Natural killer cell (primary cell): ENCODE data around the gene PPP2R5C. TPM values are rescaled to one million over a fixed set of nuclear protein-coding genes. Genes with fewer than 3 reads are reported as not detected.

ENCODE experiments used
- ATAC-seq, 3 donors: fragments of 150-1000 bp in 2 of 3; fragments of 200-7000 bp in 1 of 3; cut with Tn5 transposase; 1 replicate in 1 of 3; 2 replicates in 2 of 3; pipeline ENCODE4 v1.10.0; 2021; ENCODE audit warnings: mild to moderate bottlenecking in 2 of 3, moderate library complexity in 2 of 3
- DNase-seq, 2 donors: peaks; one replicate each; pipeline versions ENCODE4 v3.0.0 to v3.0.0-alpha.2; 2013 to 2021; ENCODE audit warnings: mixed read lengths in 1 of 2
- H3K27ac ChIP-seq: one replicate; pipeline ENCODE4 v1.5.1; 2013; ENCODE audit warnings: mild to moderate bottlenecking, low read length
- H3K27me3 ChIP-seq: one replicate; pipeline ENCODE4 v1.6.1; 2013; ENCODE audit warnings: low read length; ENCODE audit not compliant: control insufficient read depth, insufficient read depth
- H3K36me3 ChIP-seq: one replicate; pipeline ENCODE4 v1.6.1; 2013; ENCODE audit warnings: low read length; ENCODE audit not compliant: control insufficient read depth, insufficient read depth
- H3K4me1 ChIP-seq: one replicate; pipeline ENCODE4 v1.6.1; 2013; ENCODE audit warnings: low read length; ENCODE audit not compliant: control insufficient read depth, insufficient read depth
- H3K4me3 ChIP-seq: one replicate; pipeline ENCODE4 v1.5.1; 2013; ENCODE audit warnings: low read length
- H3K9me3 ChIP-seq: one replicate; pipeline ENCODE4 v1.6.1; 2013; ENCODE audit warnings: low read length; ENCODE audit not compliant: control insufficient read depth, insufficient read depth
- H3K27ac Mint-ChIP-seq, 2 donors: one replicate each; pipeline ENCODE4 v1.8.0; 2022; ENCODE audit warnings: mild to moderate bottlenecking in 2 of 2, mixed read lengths in 2 of 2, moderate library complexity in 1 of 2
- H3K27me3 Mint-ChIP-seq, 2 donors: one replicate each; pipeline ENCODE4 v1.8.0; 2022; ENCODE audit warnings: low read depth in 2 of 2, mixed read lengths in 2 of 2
- H3K36me3 Mint-ChIP-seq: one replicate; pipeline ENCODE4 v1.8.0; 2022; ENCODE audit warnings: mixed read lengths
- H3K4me1 Mint-ChIP-seq, 2 donors: one replicate each; pipeline ENCODE4 v1.8.0; 2022; ENCODE audit warnings: mixed read lengths in 2 of 2
- H3K4me3 Mint-ChIP-seq: one replicate; pipeline ENCODE4 v1.8.0; 2022; ENCODE audit warnings: mild to moderate bottlenecking, moderate library complexity, mixed read lengths
- H3K9me3 Mint-ChIP-seq, 2 donors: one replicate each; pipeline ENCODE4 v1.8.0; 2022; ENCODE audit warnings: mixed read lengths in 2 of 2
- CTCF ChIP-seq: fragments of 200-600 bp; IDR thresholded peaks from one replicate; pipeline ENCODE4 v1.8.0; 2022; ENCODE audit warnings: antibody characterized with exemption
- WGBS: methylation state at CpG from one replicate; pipeline ENCODE4 v1.1.7; 2013; ENCODE audit warnings: missing lambda C conversion rate; ENCODE audit not compliant: insufficient coverage; 5-methylcytosine and 5-hydroxymethylcytosine counted together
- intact Hi-C: fragments of 100-400 bp; cut with micrococcal nuclease; formaldehyde crosslinking; loops from one replicate; pipeline ENCODE4 v1.14.2; 2022
- total RNA-seq, 4 donors: library from RNA; stranded (reverse); fragments of 120-200 nt in 1 of 4; gene quantifications; one replicate each; pipeline versions ENCODE4 v1.2.3 to v1.2.4, GENCODE V29; 2013 to 2022

Gene PPP2R5C
- total RNA-seq, 3 donors from 2014 or later (not counting 1 experiment from before 2014, with no cell fraction given): 716 to 779 (median 736) TPM

DNA sequence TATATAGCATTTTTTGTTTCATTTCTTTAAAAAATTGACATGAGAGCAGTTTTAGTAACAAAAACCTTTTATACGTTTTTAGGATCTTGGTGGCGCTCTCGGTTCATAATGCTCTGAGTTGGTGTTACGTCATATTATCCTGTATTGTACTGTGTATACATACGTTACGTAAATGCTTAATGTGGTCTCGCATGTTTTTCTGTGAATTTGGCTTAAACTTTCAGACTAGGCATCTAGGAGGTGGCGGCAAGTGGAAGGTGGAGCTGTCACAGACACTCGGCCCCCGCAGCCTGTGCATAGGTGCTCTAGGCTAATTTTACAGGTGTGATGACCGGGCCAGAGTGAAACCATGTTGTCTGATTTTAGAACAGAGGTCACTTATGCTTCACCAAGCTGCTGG is 60.0 kb downstream of the PPP2R5C start:
- Histone ChIP-seq H3K27me3 (no peaks in the 10 kb centered on the region), H3K27ac (peak overlapping the region; percentile 98), H3K9me3 (no peaks in the 10 kb centered on the region), H3K4me1 (peaks cover 76% of the 10 kb centered on the region), H3K4me3 (no peak overlapping the region), H3K36me3 (no peaks in the 10 kb centered on the region)
- ATAC-seq: peak; percentile 12 to 36 (median 13)
- no peaks in the 10 kb centered on the region for H3K27me3 Mint-ChIP-seq
- no peak for TF ChIP-seq CTCF
- WGBS: 53% methylated on average over 11 of the region's 11 CpGs
- H3K9me3 Mint-ChIP-seq: no peaks in the 10 kb centered on the region
- H3K27ac Mint-ChIP-seq: peak overlapping the region; percentile 97 to 99
- H3K36me3 Mint-ChIP-seq: no peaks in the 10 kb centered on the region
- DNase-seq: peak; percentile 43 to 89
- H3K4me3 Mint-ChIP-seq: peak overlapping the region; percentile 81
- peaks cover 85% of the 10 kb centered on the region in 2 donors for H3K4me1 Mint-ChIP-seq
- intact Hi-C loops: loop anchor here (2.0 to 10.0 kb wide), 3 partner anchors 57 to 1754 kb away; partner anchors contain the start of genes EVL and HSP90AA1

- Histone ChIP-seq H3K27me3 (no peaks in the 10 kb centered on the region), H3K36me3 (peaks cover 9% of the 10 kb centered on the region), H3K4me1 (peaks cover 77% of the 10 kb centered on the region), H3K9me3 (no peaks in the 10 kb centered on the region), H3K27ac (peak overlapping the region; percentile 98), H3K4me3 (peak overlapping the region; percentile 48)
- H3K9me3 Mint-ChIP-seq: no peaks in the 10 kb centered on the region
- peak overlapping the region; percentile 81 for H3K4me3 Mint-ChIP-seq
- peaks cover 7% of the 10 kb centered on the region for H3K36me3 Mint-ChIP-seq
- ATAC-seq: peak in 1 of 3 donors; percentile 28
- intact Hi-C loops: loop anchor here (1.0 to 10.0 kb wide), 3 partner anchors 14 to 1756 kb away; partner anchors contain the start of genes EVL and HSP90AA1
- H3K4me1 Mint-ChIP-seq: peaks cover 85 to 86% of the 10 kb centered on the region in 2 donors
- 57% methylated on average over 7 of the region's 9 CpGs for WGBS
- DNase-seq: peak in 1 of 2 donors; percentile 75
- H3K27ac Mint-ChIP-seq: peak overlapping the region; percentile 97 to 99
- TF ChIP-seq CTCF: no peak
- H3K27me3 Mint-ChIP-seq: no peaks in the 10 kb centered on the region
Observed at GRCh38 chr14:101823066-101823465, 61.6 kb downstream of the PPP2R5C start.

GRCh38 chr14:101823511-101824120 is 62.1 kb downstream of the PPP2R5C start:
- peak overlapping the region; percentile 48 for H3K4me3 ChIP-seq
- 22% methylated on average over 12 of the region's 12 CpGs for WGBS
- H3K27ac ChIP-seq: peak overlapping the region; percentile 98
- ATAC-seq (peak; percentile 47 to 70 (median 57)), DNase-seq (peak; percentile 63 to 88)
- H3K36me3 Mint-ChIP-seq: peaks cover 9% of the 10 kb centered on the region
- intact Hi-C loops: loop anchor here (1.0 to 10.0 kb wide), 5 partner anchors 14 to 1756 kb away; partner anchors contain the start of genes EVL and HSP90AA1
- no peaks in the 10 kb centered on the region for H3K9me3 Mint-ChIP-seq
- no peaks in the 10 kb centered on the region for H3K27me3 ChIP-seq
- H3K27me3 Mint-ChIP-seq: no peaks in the 10 kb centered on the region
- H3K36me3 ChIP-seq: peaks cover 9% of the 10 kb centered on the region
- no peak for TF ChIP-seq CTCF
- H3K27ac Mint-ChIP-seq: peak overlapping the region; percentile 97 to 99
- H3K4me3 Mint-ChIP-seq: peak overlapping the region; percentile 81
- peaks cover 75% of the 10 kb centered on the region for H3K4me1 ChIP-seq
- peaks cover 86 to 88% of the 10 kb centered on the region in 2 donors for H3K4me1 Mint-ChIP-seq
- no peaks in the 10 kb centered on the region for H3K9me3 ChIP-seq
